Frontal cortex (tissue), 4 donors: ENCODE results near the gene RBBP8. TPM values are rescaled to one million over a fixed set of nuclear protein-coding genes. Genes with fewer than 3 reads are reported as not detected.

Experiments used
- DNase-seq, 2 donors: peaks; one replicate each; pipeline ENCODE4 v3.0.0; 2012; ENCODE audit warnings: low spot score in 2 of 2
- FAIRE-seq: peaks from 2 replicates; lab custom pipeline; 2012; peaks lifted over from hg19 to GRCh38; lab: Jason Lieb, UNC
- total RNA-seq: library from RNA; depleted of rRNA; stranded (reverse); fragments of >200 nt; gene quantifications from one replicate; pipeline ENCODE4 v1.2.3, GENCODE V29; 2014
- donor health status: control.
- donor health status: control.
- donor health status: control.

RBBP8 gene
- total RNA-seq, 1 donor from 2014 or later: 26.9 TPM

DNA sequence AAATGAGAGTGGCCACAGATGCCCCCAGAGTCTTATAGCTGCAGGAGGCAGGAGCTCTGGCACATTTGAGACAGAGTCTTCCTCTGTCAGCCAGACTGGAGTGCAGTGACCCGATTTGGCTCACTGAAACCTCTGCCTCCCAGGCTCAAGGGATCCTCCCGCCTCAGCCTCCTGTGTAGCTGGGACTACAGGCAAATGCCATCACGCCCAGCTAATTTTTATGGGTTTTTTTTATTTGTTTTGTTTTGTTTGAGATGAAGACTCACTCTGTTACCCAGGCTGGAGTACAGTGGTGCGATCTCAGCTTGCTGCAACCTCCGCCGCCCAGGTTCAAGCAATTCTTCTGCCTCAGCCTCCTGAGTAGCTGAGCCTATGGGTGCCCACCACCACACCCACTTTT is 121.4 kb downstream of the RBBP8 start:
- DNase-seq (no peak), FAIRE-seq (no peak)

DNA sequence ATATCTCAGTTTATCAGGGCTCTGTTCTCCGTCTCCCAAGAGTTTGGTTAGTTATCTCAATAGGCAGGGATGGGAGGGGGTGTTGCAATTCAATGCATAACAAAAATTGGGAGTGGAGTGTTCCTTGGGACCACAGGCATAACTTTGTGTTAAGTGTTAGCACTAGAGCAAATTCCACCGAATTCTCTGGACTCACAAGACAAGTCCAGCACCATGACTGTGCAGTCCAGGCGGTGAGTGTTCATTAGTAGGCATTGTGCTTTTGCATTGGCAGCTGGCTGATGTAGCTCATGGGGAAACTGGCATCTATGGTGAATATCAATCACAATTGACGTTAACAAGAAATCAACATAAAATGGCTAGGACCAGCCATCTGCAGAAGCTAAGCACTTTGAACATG is 123.2 kb downstream of the RBBP8 start:
- DNase-seq (no peak), FAIRE-seq (no peak)

DNA sequence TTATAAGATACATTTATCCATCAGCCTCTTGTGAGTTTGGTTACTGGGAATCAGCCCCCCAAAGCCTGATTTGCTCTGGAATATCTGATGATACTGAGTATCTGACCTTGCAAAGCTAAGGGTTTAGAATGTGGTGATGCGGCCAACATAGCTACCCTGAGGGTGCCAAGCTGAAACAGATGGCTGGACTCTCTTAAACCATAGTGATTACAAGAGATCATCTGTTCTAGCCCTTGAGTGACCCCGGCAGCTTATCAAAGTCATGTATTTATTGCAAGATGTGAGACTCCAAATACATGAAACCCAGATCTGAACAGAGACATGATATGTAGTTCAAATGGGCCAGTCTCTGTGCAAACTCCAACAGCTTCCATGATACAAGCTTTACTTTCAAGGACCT is 124.0 kb downstream of the RBBP8 start:
- FAIRE-seq: no peak

DNA sequence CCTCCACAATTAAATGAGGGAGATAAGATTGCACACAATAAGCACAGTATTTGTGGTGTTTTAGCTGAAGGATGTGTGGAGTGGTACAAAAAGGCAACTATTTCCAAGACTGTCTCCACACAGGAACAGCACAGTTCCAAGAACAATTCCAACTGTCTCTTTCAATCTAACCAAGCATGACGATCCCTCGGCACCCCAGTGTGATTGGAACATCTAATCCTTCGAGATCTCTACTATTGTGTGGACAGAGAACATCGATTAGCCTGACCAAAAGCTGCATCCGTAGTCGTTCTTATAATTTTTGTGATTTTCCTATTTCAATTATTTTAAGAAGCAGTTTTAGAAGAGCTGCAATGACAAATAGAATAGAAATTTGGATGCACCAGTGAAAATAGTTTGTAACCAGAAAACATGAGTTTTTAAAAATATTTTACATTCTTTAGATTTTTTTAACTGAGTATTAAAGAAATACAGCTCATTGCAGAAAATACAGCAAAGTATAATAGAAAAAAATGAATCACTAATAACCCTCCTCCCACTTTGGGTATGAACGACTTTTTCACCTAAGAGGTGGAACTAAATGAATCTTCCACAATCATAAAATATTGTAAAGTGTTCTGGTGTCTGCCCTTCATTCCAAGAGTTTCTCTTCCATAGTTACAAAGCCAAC is 125.8 kb downstream of the RBBP8 start:
- DNase-seq (no peak), FAIRE-seq (no peak)

More for the DNA sequence above, 124.0 kb downstream of the RBBP8 start:
- DNase-seq: no peak

DNA sequence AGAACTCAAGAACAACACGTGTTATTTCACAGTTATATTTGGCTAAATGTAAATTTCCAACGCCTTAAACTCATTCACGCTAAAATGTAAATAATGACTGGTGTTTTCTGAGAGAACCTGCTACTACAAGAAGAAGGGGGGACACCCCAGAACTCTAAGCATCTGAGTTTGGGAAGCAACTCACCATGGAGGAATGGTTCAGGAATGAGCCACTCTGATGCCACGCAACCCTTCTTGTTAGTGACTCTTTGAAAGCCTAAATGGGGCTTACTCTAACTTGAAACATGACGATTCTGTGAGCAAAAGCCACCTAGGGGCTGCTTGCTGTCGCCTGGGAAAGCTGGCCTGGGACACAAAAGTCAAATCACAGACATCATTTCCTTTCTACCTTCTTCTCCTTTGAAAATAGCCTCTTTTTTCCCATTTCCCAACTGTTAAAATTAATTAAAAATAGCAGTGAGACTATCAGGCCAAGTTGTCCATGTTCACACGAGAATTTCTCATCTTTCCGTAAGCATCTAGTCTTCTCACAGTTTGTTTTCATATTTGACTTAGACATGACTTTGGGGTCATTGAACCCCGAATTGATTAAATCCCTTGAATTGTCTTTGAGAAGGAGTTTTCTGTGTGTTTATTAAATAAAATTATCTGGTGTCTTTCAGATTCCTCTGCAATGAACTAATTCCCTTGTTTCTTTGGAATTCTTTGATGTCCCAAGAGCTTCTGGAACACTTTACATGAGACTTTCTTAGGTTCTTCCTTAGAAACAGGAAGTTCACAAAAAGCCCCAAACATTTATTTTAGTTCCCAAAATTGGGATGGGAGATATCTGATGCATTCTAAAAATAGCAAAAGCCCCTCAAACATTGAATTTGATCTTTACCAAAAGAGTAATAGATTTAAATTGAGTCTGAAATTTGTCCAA is 126.7 kb downstream of the RBBP8 start:
- no peak for DNase-seq
- no peak for FAIRE-seq

DNA sequence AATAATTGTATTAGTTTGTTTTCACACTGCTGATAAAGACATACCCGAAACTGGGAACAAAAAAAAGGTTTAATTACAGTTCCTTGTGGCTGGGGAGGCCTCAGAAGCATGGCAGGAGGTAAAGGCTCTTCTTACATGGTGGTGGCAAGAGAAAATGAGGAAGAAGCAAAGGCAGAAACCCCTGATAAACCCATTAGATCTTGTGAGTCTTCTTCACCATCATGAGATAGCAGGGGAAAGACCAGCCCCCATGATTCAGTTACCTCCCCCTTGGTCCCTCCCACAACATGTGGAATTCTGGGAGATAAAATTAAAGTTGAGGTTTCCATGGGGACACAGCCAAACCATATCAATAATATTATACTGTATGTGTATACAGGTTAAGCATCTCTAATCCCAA is 128.9 kb downstream of the RBBP8 start:
- no peak for DNase-seq
- FAIRE-seq: no peak

DNA sequence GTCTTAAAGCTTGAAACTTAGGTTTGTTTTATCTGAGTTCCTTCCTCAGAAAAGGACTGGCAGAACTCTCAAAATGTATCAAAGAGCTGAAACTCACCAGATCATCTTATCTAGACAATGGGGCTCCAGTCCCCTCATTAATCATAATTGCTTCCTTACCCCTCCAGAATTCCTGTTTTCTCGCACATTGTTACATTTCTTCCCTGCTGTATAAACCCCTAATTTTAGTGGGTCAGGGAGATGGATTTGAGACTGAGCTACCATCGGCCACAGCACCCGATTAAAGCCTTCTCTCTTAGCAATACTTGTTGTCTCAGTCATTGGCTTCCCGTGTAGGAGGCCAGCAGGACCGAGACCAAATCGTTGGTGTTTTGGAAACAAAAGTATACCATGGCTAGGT is 130.4 kb downstream of the RBBP8 start:
- no peak for FAIRE-seq
- DNase-seq: no peak

DNA sequence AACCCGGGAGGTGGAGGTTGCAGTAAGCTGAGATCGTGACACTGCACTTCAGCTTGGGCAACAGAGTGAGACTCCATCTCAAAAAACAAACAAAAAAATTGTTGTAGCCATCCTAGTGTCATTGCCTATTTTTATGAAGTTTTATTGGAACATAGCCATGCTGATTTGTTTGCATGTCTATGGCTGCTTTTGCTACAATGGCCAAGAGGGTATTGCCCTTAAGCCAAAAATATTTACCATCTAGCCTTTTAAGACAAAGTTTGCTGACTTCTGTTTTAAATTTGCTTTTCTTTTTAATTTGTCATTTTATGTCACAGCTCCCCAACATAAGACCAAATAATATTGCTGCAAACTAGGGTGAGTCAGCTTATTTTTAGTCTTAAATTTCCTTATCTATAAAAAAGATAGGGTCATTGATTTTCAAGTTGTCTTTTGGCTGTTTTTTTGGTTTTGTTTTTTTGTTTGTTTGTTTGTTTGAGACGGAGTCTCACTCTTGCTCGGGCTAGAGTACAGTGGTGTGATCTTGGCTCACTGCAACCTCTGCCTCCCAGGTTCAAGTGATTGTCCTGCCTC is 132.2 kb downstream of the RBBP8 start:
- DNase-seq: no peak
- no peak for FAIRE-seq

DNA sequence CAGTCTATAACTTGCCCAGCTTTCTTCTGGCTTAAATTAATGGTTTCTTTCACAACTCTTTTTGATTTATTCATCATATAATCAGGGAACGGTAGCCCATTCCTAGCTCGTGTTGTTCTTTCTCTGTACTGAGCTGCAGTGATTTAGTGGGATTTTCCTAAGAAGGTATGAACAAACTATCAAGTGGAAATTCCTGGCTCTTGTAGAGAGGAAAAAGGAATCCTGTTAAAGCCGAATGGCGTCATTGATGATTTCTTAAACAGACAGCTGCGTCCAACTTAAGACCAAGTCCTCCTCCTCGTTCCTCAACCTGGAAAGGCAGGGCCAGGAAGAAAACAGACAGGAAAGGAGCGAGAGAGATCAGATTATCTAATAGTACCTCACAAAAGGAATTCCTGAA is 132.9 kb downstream of the RBBP8 start:
- no peak for FAIRE-seq
- DNase-seq: no peak

DNA sequence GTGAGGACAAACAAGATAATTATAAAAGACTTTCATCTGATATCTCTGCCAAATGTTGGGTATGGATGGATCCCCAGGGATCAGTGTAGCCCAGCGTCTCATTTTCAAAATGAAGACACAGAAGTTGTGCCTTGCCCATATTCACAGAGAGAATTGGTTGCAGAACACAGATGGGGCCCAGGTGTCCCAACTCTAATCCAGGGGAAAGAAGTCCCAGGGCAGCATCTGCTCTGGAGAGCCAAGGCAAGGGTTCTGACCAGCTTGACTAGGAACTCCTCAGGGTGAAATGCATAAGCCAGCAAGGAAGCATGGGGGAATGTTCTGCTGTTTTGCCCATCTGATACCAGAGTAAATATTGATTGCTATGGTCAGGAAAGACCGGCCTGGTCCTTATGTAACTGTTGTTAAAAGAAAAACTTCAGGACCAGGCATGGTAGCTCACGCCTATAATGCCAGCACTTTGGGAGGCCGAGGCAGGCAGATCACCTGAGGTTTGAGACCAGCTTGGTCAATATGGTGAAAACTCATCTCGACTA is 133.4 kb downstream of the RBBP8 start:
- no peak for DNase-seq
- FAIRE-seq: no peak

DNA sequence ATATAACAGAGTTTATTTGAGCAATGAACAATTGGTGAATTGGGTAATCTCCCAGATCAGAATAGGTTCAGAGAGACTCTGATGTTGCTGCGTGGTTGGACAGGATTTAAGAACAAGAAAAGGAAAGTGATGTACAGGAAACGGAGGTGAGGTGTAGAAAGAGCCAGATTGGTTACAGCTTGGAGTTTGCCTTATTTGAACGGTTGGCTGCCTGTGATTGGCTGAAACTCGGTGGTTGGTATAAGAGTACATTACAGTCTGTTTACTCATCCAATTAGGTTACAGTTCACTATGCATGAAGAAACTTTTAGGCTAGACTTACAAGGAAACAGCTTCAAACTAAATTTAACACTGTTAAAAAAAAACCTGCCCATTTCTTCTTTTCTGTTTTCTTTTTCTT is 134.1 kb downstream of the RBBP8 start:
- no peak for DNase-seq
- no peak for FAIRE-seq

DNA sequence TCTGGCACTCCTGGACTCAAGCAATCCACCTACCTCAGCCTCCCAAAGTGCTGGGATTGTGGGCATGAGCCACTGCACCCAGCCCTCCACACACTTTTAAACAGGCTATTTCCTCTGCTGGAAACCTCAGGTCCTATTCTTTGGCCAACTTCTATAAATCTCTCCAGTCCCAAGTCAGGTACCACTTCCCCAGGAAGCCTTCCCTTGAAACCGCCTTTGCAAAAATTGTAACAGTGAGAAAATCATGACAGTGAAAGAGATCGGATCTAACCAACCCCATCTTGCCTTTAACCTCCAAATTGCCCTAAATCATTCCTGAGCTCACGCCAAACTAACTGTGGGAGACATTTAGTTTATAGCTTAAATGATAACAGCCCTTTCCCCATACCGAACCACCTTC is 134.9 kb downstream of the RBBP8 start:
- DNase-seq (no peak), FAIRE-seq (no peak)

DNA sequence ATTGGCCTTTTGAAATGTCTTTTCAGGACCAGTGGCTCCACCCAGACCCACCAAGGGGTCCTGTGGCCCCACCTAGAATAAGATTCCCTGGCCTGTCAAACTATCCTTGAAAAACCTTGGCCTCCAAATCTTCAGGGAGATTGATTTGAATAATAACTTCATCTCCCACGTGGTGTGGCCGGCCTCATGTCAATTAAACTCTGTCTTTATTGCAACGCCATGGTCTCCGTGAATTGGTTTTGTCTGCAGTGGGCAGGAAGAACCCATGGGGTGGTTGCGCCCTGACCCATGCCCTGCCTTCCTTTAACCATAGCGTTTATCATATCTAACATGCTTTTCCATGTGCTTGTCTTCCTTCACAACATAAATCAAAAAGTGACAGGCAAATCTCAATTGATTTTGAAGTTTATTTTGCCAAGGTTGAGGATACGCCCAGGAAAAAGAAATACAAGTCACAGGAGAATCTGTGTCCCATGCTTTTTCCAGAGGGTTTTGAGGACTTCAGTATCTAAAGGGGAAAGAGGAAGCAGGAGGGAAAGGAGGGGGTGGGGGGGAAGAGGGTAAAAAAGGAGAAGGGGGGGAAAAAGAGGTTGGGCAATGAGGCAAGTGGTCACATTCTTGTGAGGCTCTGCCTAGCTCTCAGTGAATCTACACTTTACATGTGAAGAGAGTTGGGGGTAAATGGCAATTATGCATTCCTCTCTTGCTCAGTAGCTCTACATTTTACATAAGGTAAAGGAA is 135.6 kb downstream of the RBBP8 start:
- FAIRE-seq: no peak
- DNase-seq: no peak

DNA sequence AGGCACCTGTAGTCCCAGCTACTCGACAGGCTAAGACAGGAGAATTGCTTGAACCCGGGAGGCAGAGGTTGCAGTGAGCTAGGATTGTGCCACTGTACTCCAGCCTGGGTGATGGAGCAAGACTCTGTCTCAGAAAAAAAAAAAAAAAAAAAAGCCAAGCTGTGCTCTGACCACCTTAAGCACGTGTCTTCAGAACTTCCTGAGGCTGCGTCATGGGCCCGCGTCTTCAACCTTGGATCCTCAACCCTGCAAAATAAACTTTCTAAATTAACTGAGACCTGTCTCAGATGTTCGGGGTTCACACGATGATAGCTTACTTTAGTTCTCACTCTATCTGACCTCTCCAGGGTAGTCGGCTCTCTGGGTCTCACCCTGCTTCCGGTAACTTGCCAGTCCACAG is 136.4 kb downstream of the RBBP8 start:
- no peak for DNase-seq
- FAIRE-seq: no peak

DNA sequence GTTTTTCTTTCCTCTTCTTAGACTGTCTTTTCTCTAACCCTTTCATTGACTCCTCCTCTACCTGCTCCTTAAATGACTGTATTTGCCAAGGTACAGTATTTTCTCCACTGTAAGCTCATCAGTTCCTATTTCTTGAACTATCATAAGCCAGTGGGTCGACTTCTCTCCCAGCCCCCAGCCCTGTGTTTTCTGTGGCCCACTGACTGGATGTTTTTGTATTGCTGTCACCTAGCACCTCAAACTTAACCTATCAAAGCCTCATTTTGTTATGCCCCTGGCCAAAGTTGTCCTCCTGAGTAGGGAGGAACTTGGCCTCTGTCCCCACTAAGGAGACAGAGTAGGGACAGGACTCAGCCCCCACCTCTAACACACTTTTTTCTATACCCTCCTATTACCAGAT is 136.8 kb downstream of the RBBP8 start:
- no peak for FAIRE-seq
- no peak for DNase-seq

DNA sequence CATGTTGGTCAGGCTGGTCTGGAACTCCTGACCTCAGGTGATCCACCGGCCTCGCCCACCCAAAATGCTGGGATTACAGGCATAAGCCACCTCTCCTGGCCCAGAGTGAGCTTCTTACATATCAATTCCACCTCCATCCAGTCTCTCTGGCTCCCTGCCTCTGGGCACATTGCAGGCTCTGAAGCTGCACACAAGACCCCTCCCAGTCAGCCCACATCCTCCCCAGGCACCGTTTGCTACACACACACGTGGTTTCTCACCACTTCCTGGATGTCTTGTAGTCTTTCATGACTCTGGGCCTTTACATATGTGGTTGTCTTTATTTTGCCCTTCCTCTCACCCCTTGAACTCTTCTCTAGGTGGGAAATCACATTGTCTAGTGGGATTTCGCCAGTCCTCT is 138.2 kb downstream of the RBBP8 start:
- FAIRE-seq: no peak
- no peak for DNase-seq

DNA sequence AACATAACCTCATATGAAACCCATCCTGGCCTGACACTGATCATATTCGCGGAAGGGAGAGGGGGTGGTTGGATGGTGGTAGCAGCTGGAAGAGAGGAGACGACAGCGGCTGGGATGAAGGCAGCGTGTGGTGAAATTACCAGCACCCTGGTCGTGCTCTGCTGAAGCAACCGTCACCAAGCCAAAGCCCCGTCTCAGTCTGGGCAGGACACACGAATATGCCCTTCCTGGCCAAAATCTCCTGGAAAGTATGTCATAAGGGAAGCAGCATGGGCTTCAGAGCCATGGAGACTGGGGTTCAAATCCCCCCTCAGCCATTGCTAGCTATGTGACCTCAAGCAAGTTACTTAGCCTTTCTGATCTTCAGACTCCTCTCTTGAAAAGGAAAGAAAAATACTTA is 139.0 kb downstream of the RBBP8 start:
- no peak for DNase-seq

DNA sequence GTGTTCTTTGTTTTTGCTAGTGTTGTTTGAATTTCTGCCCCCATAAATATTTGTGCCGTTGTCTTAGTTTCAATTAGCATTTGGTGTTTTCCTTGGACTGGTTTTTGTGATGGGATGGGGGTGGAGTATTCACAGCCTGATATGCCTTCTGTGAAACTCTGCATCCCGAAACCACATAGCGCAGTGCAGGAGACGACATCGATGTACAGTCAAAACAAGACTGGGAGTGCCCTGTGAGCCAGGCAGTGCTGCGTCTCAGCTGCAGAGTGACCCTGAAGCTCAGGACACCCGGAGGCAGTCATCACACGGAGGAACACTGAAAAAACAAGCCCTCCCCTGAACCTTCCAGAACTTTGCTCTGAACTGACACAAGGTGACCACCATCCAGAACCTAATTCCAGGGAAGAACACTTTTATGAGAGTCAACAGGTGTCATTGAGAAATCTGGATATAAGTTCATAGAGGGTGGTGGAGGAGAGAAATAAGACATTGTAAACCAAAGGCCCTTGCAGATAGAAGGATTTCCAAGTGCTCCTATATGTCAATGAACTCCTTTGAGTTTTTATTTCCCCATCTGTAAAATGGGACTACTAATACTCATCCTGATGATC is 141.0 kb downstream of the RBBP8 start:
- FAIRE-seq (no peak), DNase-seq (no peak)

More for the DNA sequence above, 139.0 kb downstream of the RBBP8 start:
- FAIRE-seq: no peak
